HG03139 (cell line): ENCODE measurements around the gene BMP2.

ENCODE experiments used
- ATAC-seq: cut with Tn5 transposase; IDR thresholded peaks from one replicate; pipeline ENCODE4 v1.9.1; 2021; ENCODE audit not compliant: unreplicated experiment

The BMP2 gene

DNA sequence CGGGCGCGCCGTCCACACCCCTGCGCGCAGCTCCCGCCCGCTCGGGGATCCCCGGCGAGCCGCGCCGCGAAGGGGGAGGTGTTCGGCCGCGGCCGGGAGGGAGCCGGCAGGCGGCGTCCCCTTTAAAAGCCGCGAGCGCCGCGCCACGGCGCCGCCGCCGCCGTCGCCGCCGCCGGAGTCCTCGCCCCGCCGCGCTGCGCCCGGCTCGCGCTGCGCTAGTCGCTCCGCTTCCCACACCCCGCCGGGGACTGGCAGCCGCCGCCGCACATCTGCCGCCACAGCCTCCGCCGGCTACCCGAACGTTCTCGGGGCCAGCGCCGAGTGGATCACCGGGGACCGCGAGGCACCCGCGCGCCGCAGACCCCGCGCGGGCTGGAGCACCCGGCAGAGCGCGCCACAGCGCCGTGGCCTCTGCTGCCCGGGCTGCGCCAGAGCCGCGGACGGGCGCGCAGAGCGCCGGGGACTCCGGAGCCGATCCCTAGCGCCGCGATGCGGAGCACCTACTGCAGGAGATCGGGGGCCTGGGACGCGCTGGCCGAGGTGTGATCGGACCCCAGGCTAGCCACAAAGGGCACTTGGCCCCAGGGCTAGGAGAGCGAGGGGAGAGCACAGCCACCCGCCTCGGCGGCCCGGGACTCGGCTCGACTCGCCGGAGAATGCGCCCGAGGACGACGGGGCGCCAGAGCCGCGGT lies at the start of gene BMP2:
TSS of gene BMP2 (plus strand) at position 151 of the 692 bp plus-strand sequence. CDS start 2,441 bp downstream, outside the sequence.
- ATAC-seq = no peak

DNA sequence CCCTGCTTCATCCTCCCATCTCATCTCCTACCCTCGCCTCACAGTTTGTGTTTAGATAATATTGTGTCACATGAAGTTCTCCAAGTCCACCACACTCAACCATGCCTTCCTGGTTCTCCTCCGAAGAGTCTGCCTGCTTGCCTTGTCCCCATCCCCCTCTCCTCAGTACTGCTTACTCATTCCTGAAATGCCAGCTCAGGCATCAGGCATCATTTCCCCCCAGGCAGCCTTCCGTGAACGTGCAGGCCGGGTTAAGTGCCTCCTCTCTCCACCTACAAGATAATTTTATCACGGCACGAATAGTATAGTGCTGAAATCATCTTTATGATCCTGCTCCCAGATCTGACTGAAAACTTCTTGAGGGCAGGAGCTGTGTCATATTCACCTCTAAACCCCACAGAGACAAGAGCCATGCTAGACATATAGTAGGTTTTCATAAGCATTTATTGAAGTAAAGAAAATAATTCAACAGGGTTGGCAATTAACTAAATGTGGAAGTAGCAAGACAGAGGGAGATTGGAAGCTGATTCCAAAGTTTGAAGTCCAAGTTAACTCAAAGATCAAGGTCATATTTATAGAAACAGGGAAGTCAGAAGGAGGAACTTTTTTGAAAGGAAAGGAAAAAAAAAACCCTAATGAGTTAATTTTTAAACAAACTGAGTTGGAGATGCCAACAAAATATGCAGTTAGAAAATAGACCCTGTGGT lies 48.7 kb upstream of the BMP2 start:
- ATAC-seq = no peak

DNA sequence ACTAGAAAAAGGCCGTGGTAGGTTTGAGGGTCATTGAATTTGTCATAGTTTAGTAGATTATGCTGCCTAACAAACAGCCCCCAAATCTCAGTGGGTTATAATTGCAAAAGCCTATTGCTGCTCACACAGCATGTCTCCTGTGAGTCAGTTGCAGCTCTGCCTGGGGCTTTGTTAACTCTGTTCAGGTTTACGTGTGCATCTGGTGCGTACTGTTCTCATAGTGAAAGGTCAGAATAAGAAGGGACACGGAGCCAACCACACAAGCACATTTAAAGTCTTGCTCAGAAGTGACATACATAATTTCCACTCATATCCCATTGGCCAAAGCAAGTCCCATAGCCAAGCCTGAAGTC lies 48.1 kb upstream of the BMP2 start:
- no peak for ATAC-seq

DNA sequence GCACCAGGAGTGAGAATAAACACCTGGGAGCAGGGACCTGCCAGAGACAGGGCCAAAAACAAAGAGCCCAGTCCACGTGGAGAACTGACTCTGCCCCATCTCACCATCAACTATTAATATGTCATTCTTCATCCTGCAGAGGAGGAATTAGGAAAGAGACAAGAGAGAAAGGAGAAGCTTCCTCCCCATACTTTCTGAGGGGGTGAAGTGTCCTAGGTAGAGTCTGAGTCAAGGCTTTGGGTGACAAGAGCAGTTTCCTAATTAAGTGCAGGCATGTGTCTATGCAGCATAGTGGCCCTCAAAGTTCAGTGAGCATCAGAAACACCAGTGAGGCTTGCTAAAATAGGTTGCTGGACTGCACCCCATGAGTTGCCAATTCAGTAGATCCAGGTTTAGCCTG lies 40.7 kb upstream of the BMP2 start:
- no peak for ATAC-seq

DNA sequence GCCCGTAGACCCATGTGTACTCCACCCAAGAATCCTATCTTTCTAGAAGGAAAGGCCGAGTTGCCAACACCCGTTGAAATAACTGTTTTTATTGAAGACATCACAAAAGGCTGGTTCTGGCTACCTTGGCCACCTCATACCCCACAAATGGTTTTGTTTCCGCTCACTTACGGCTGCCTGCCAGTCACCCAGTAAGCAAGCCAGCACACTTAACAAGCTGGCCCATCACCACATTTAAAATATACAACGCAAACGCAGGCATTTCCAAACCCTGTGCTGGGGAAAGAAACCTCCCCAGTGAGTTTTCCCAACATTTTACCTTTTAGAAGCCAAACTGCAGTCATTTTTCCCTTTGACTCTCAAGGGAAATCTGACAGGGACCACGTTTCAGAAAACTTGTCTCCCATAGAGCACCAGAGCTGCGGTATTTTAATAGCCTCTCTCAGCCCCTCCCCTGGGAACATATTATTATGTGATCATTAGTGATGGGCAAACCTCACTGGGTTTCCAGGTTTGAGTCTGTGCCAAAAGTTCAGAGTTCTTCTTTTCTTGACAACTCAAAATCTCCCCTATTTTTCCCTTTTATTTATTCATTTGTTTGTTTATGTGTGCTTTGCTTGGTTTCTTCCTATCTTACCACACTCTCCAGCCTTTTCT lies 36.7 kb upstream of the BMP2 start:
- ATAC-seq = no peak

DNA sequence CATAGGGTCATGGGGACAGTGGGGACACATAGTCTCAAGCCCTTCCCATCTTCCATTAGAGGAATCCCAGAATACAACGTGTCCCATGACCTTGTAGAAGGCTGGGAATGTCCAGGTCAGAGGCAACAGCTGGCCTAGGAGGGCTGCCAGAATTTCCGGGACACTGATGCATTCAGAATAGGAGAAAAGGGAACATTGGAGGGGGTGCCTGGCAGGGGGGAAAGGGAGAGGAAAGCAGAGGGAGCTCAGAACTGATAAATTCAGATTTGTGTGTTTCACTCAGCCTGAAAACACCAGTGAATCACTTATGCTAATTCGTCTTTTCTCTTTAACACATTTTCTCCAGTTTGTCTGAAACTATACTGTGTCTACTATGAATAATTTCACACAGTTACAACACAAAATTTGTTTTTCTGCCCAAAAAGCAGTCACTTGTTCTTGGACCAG lies 35.5 kb upstream of the BMP2 start:
- no peak for ATAC-seq

DNA sequence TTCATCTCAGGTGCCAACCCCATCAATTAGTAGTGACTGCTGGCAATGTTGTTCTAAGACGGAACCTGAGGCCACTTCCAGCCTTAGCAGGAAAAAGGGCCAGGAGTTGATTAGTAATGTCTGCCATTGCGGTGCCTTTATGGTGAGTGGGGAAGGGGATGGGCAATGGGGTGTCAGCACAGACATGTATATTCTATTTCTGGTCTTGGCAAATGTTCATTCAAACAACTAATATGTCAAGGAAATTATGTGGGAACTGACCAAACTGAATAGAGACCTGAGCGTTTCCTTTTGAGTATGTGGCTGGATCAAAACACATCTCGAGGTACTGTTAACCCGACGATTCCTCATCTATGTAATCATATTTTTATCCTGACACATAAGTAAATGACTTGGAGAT lies 34.6 kb upstream of the BMP2 start:
- no peak for ATAC-seq

DNA sequence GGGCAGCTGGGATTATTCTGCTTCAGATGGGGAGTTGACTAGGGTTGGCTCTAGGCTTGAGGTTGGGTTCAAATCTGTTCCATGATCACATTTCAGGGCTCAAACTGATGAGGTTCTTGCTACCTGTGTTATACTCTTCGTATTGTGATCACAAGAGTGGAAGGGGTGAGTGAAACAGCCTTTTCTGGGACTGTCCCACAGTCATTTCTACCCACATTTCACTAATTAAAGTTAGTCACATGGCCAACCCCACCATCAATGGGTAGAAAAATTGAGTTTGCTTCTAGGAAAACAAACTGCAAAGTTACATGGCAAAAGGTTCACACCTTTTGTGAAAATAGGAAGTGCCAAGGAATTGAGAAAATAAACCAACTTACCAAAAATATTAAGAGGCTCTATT lies 33.5 kb upstream of the BMP2 start:
- no peak for ATAC-seq

DNA sequence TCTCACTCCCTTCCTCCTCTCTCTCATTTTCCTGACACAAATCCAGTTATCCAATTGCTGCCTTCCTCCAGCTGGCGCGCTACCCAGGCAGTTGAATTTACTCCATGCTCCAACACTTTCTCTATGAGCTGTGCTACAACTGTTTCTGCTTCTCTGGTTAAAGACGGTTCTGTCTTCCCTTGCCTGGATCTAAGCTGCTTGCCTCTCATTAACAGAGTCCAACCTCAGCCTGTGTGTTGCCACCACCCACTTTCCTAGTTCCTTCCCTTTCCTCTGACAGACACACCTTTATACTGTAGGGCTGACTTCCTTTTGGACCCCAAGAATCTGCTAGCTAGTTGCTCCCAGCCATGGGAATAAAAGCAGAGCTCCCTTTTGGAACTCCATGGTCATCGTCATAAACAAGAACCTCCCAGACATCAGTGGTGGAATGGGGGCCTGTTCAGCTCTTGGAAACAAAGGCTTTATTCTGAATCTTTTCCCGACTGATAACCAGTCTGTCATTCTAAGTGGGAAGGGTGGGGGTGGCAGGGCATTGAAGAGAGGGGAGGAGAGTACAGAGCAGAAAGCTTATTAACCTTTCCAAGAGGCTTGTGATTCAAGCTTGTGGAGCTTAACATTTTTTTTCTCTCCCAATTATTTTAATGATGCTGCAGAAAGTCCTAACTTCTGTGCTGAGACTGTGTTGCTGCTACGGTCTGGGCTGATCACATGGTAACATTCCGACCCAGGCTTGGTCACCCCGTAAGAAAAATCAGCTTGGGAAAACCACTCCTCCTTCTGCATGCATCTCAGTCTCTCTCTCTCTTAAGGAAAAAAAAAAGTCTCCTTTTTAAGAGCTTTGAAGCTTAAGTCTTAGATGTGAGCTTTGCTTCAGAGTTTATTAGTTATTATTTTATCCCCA lies 31.3 kb upstream of the BMP2 start:
- no peak for ATAC-seq

DNA sequence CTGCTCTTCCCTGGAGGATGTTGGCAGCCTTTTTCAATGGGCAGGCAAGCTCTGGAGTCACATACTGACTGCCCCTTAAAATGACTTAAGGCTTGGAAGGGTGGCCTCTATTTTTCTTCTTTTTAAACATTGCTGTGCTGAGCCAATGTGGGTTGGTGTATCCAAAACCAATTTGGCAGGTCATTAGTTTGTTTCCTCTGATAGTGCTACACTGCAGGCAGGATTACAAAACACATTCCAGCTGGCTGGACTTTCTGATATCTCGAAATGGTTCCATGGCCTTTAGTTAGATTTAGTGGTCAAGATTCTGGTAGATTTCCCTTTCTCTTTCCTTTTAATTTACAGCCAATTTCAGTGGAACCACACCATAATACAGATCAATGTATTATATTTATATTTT lies 28.1 kb upstream of the BMP2 start:
- no peak for ATAC-seq

DNA sequence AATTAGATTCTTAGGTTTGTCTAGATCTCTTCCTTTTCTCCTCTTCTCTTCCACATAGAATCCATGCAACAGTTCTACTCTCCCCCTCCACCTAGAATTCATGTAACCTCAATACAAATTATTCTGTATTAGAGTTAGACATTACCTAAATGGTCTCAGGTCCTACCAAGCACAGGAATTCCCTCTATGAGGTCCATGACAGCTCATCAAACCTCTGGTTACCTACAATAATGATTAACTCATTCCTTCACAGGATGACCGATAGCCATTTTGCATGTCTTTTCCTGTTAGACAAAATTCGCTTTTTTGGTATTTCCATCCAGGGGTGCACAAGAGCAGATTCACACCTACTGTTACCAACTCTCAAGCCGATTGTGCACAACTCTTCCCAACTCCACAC lies 27.4 kb upstream of the BMP2 start:
- no peak for ATAC-seq

DNA sequence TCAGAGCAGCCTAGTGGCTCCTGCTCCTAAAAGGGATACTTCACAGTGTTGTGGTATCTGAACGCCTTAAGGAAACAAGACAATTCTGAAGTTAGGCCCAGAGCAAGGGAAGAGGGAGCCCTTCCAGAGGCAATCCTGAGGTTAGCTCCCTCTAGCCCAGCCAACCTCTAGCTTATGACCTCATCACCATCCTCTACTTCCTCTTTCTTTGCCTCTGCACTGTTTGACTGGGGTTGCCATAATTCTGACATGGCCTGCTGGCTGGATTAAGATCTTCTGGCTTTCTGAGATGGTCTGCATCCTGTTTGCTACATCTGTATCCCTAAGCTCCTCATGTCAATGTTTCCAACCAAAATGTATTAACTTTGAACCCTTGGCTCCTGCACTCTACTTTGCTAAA lies 23.3 kb upstream of the BMP2 start:
- no peak for ATAC-seq

DNA sequence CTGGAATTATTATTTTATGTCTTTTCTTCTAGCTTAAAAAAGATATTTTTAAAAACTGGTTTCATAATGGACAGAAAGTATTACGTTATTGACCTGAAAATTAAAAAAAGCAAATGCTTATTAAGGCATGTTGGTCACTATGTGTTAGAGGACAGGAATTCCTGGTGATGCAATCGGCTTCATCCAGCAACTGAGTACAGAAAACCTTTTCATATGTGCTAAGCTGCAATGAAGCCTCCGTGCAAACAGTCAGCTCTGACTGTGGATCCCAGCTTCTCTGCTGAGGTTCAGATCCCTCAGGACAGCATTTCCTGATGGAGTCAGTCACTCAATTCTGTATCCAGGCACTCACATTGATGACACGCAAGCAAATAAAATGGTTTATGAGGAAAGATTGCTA lies 22.7 kb upstream of the BMP2 start:
- ATAC-seq = no peak

DNA sequence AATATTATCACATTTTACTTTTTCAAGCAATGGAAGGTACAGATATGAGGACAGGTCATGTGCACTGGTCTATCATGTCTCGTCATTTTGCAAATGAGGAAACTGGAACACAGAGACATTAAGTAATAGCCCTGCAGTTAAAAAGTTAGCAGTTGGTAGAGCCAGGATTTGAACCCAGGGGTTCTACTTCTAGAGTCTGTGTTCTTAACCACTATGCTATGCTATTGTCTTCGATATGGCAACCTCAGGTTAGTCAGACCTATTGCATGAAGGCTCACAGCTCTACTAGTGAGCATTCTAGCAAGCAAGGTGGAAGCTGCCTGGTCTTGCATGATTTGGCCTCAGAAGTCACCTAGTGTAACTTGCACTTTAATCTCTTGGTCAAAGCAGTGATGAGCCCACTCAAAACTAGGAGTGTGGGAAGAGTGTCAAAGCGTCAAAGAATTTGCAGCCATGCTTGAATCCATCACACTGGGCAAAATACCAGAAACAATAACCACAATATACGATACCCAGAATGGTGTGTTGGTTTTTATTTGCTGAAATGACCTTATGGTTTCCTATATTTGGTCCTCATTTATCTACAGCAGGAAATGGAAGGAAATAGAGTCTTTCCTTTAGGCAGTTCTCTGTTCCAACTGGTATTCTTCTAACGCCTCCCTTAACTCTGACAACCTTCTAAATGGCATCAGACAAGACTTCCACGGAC lies 20.4 kb upstream of the BMP2 start:
- no peak for ATAC-seq

DNA sequence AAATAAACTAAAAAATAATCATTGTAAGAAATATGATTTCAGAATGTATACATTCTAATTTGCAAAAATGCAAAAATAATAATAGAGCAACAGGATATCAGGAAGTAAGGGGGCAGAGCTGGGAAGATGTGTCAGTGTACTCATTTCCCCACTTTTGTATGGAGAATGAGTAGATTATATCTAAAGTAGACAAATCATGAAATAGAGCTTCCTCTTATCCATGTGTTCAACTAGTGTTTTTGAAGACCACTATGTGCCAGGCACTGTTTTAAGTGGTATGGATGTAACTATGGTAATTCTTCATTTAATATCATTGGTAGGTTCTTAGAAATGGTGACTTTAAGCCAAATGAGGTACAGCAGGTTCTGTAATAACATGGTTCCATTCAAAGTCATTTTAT lies 17.0 kb upstream of the BMP2 start:
- no peak for ATAC-seq

DNA sequence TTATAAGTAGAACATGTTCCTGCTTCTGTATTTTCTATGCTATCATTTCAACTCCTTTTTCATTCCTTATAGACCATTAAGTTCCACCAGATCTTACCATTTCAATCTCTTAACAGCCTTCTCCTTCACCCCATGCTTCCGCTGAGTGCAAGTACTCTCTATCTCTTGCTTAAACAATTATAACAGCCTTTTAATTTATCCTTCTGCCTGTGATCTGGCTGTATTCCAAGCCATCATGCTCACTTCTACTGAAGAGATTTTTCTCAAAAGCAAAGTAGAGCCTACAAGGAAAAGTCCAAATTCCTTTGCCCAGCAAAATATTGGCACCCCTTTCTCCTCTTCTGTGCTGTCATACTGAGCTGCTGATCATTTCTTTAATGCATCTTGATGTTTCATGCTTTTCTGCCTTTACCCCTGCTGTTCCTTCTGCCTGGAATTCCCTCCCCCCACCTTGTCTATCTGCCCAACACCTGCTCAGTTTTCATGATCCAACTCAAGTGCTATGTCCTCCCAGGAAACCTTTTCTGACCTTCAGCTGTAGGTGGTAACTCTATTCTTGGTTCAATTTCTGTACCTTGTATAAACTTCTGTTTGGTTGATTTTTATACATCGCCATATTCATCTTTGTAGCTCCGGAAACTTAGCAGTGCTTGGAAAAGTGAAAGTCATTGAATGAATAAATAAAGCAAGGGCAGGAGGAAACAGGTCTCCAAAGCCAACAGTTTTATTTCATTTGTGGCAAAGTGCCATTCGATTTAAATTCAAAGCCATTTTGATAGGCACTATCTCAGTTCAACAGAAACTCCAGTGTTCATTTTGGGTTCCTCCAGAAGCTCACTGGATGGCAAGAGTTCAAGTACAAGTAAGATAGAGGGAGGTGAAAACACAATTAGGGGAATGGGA lies 10.5 kb upstream of the BMP2 start:
- no peak for ATAC-seq

DNA sequence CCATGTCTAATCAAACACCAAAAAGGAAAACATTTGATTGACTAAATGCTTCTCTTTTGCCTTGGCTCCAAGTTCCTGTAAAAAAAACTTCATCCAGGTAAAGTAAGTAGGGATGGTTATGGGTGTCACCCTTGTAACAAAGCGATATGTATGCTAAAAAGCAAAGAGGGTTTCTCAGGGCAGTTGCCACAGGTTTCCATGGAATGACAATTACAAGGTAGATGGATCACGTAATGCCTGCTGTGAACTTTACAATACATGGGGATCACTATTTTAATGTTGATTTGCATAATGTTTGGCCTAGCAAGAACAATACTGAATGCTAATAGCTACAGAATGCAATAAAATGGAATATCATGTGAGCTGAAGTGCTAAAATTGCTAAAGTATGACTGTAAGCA lies 2.9 kb upstream of the BMP2 start:
- ATAC-seq = no peak

DNA sequence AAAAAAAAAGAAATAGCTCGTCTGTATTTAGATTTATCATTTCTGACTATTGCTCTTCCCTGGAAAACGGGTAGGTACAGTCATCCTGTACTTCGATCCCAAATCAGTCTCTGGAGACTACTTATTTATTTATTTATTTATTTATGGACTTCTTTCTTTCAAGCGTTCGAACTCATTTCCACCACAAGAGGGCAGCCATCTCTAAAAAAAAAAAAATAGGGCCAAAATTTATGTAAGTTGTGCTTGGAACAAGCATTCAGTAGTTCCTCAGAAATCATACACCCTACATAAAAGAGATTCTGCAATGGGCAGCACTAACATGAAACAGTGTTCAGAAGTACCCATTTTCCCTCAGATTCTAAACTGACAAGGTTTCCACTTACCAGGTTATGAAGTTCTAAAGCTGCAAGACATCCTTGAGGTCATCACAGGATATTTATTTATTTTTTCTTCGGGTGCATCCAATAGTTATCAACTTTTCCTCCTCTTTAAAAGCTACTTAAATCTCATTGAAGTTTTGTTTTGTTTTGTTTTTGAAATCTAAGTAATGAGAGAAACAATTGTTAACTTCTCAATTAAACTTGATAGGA lies 1.9 kb upstream of the BMP2 start:
- no peak for ATAC-seq

DNA sequence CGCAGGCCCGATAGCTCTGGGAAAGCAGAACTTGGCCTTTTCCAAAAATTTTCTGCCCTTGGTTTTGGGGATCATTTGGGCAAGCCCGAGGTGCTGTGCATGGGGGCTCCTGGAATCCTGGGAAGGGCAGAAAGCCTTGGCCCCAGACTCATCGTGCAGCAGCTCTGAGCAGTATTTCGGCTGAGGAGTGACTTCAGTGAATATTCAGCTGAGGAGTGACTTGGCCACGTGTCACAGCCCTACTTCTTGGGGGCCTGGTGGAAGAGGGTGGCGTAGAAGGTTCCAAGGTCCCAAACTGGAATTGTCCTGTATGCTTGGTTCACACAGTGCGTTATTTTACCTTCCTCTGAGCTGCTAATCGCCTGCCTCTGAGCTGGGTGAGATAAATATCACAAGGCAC lies 1.1 kb upstream of the BMP2 start:
- no peak for ATAC-seq
